H1 (cell line): ENCODE data around the gene SEMA3E. TPM values are rescaled to one million over a fixed set of nuclear protein-coding genes. Genes with fewer than 3 reads are reported as not detected.

Source experiments
- CTCF ChIA-PET: fragments of 300-600 bp; sonication (Branson Sonifier 250); formaldehyde crosslinking; loops from one replicate; lab custom pipeline; 2021; ENCODE audit not compliant: partially characterized antibody; lab: Charles Lee
- POLR2A ChIA-PET: fragments of 300-600 bp; sonication (Branson Sonifier 250); formaldehyde crosslinking; loops from one replicate; lab custom pipeline; 2021; ENCODE audit warnings: inconsistent platforms; ENCODE audit not compliant: partially characterized antibody; lab: Charles Lee
- DNase-seq, 2 experiments: peaks; one replicate each; pipeline versions ENCODE4 v3.0.0 to v3.0.0-alpha.2; 2010 to 2022; ENCODE audit warnings: low spot score in 2 of 2, low read depth in 1 of 2, mixed read lengths in 1 of 2
- FAIRE-seq: peaks from 2 replicates; lab custom pipeline; 2011; peaks lifted over from hg19 to GRCh38; lab: Jason Lieb, UNC
- H2AFZ ChIP-seq: 2 replicates; pipeline ENCODE4 v1.8.1; 2012; ENCODE audit warnings: low read length, inconsistent platforms
- H2AK5ac ChIP-seq: 2 replicates; pipeline ENCODE4 v1.6.1; 2013; ENCODE audit warnings: low read depth, low read length
- H2BK120ac ChIP-seq: replicated peaks from 2 replicates; pipeline ENCODE3; 2013; ENCODE audit warnings: low read depth, low read length, inconsistent platforms
- H2BK12ac ChIP-seq: 2 replicates; pipeline ENCODE4 v1.6.1; 2013; ENCODE audit warnings: low read depth, low read length
- H2BK15ac ChIP-seq: 2 replicates; pipeline ENCODE4 v1.6.1; 2013; ENCODE audit warnings: low read length
- H2BK20ac ChIP-seq: 2 replicates; pipeline ENCODE4 v1.6.1; 2013; ENCODE audit warnings: low read length
- H2BK5ac ChIP-seq: 2 replicates; pipeline ENCODE4 v1.6.1; 2013; ENCODE audit warnings: low read depth, low read length
- H3K14ac ChIP-seq: 2 replicates; pipeline ENCODE4 v1.6.1; 2013; ENCODE audit warnings: inconsistent platforms; ENCODE audit not compliant: insufficient read length
- H3K18ac ChIP-seq: 2 replicates; pipeline ENCODE4 v1.6.1; 2013; ENCODE audit warnings: low read length; ENCODE audit errors: extremely low read depth
- H3K23ac ChIP-seq: 2 replicates; pipeline ENCODE4 v1.6.1; 2013; ENCODE audit warnings: inconsistent platforms; ENCODE audit not compliant: insufficient read length
- H3K23me2 ChIP-seq: 2 replicates; pipeline ENCODE4 v1.6.1; 2013; ENCODE audit warnings: low read depth, low read length
- H3K27ac ChIP-seq: 2 replicates; pipeline ENCODE4 v1.6.1; 2011; ENCODE audit warnings: low read depth, low read length, inconsistent platforms
- H3K27me3 ChIP-seq, 4 experiments: replicated peaks in 1 of 4; 1 replicate in 1 of 4; 2 replicates in 3 of 4; pipeline versions ENCODE4 v1.6.1 to v1.8.1; 2011 to 2013; ENCODE audit warnings: low read length in 3 of 4, mild to moderate bottlenecking in 3 of 4, inconsistent platforms in 2 of 4, mixed read lengths in 2 of 4, moderate library complexity in 1 of 4; ENCODE audit not compliant: control insufficient read depth in 3 of 4, insufficient read depth in 3 of 4; ENCODE audit errors: extremely low read depth in 1 of 4
- H3K36me3 ChIP-seq, 4 experiments: 2 replicates each; pipeline versions ENCODE4 v1.6.1 to v1.8.1; 2011 to 2013; ENCODE audit warnings: mild to moderate bottlenecking in 4 of 4, low read length in 3 of 4, moderate library complexity in 2 of 4, control low read depth in 1 of 4, inconsistent platforms in 1 of 4; ENCODE audit not compliant: insufficient read depth in 4 of 4, control insufficient read depth in 2 of 4
- H3K4ac ChIP-seq: replicated peaks from 2 replicates; pipeline ENCODE3; 2013; ENCODE audit warnings: low read length, low read depth, mixed read lengths, inconsistent platforms; ENCODE audit not compliant: insufficient read length
- H3K4me1 ChIP-seq, 4 experiments: replicated peaks in 1 of 4; 1 replicate in 1 of 4; 2 replicates in 3 of 4; pipeline versions ENCODE4 v1.6.1 to v1.8.1; 2011 to 2013; ENCODE audit warnings: low read length in 3 of 4, inconsistent platforms in 2 of 4, mixed read lengths in 1 of 4; ENCODE audit not compliant: insufficient read depth in 4 of 4, control insufficient read depth in 3 of 4
- H3K4me2 ChIP-seq, 2 experiments: 2 replicates each; pipeline versions ENCODE4 v1.6.1 to v1.8.1; 2011 to 2013; ENCODE audit warnings: low read depth in 2 of 2, low read length in 2 of 2, control low read depth in 1 of 2, inconsistent platforms in 1 of 2, mild to moderate bottlenecking in 1 of 2; ENCODE audit not compliant: insufficient read depth in 1 of 2
- H3K4me3 ChIP-seq, 4 experiments: fragments of 200-600, 300-600 bp in 1 of 4; sonication (generic), shearing (Covaris generic), sonication (Bioruptor Twin) in 1 of 4; 2 replicates each; pipeline versions ENCODE4 v1.5.1 to v1.8.1; 2011 to 2016; ENCODE audit warnings: low read length in 4 of 4, low read depth in 3 of 4, control low read depth in 2 of 4, inconsistent platforms in 2 of 4, mild to moderate bottlenecking in 2 of 4, mixed read lengths in 1 of 4, moderate library complexity in 1 of 4; ENCODE audit not compliant: insufficient read depth in 2 of 4; ENCODE audit errors: extremely low read depth in 1 of 4
- H3K56ac ChIP-seq: replicated peaks from 2 replicates; pipeline ENCODE3; 2013; ENCODE audit warnings: low read depth, mild to moderate bottlenecking, mixed read lengths, low read length, inconsistent platforms; ENCODE audit not compliant: insufficient read length
- H3K79me1 ChIP-seq: 2 replicates; pipeline ENCODE4 v1.6.1; 2013; ENCODE audit warnings: low read depth, low read length, control low read depth
- H3K79me2 ChIP-seq, 2 experiments: 2 replicates each; pipeline versions ENCODE4 v1.6.1 to v1.8.1; 2012 to 2013; ENCODE audit warnings: low read length in 2 of 2, mild to moderate bottlenecking in 2 of 2, inconsistent platforms in 1 of 2; ENCODE audit not compliant: insufficient read depth in 2 of 2, control insufficient read depth in 1 of 2
- H3K9ac ChIP-seq, 4 experiments: replicated peaks in 1 of 4; 1 replicate in 1 of 4; 2 replicates in 3 of 4; pipeline versions ENCODE4 v1.6.1 to v1.8.1; 2011 to 2013; ENCODE audit warnings: low read depth in 3 of 4, low read length in 3 of 4, control low read depth in 2 of 4, mild to moderate bottlenecking in 2 of 4, moderate library complexity in 2 of 4, inconsistent platforms in 1 of 4; ENCODE audit errors: extremely low read depth in 1 of 4
- H3K9me3 ChIP-seq, 2 experiments: 2 replicates each; pipeline versions ENCODE4 v1.6.1 to v1.8.1; 2012 to 2013; ENCODE audit warnings: mild to moderate bottlenecking in 2 of 2, moderate library complexity in 2 of 2, control low read depth in 1 of 2, inconsistent platforms in 1 of 2, low read depth in 1 of 2, low read length in 1 of 2, mixed read lengths in 1 of 2; ENCODE audit not compliant: insufficient read depth in 2 of 2
- H4K20me1 ChIP-seq, 2 experiments: replicated peaks in 1 of 2; 2 replicates each; pipeline versions ENCODE3 to v1.8.1; 2011 to 2013; ENCODE audit warnings: inconsistent platforms in 2 of 2, low read length in 2 of 2, mild to moderate bottlenecking in 1 of 2; ENCODE audit not compliant: insufficient read depth in 2 of 2, control insufficient read depth in 1 of 2
- H4K5ac ChIP-seq: 2 replicates; pipeline ENCODE4 v1.6.1; 2013; ENCODE audit warnings: low read length, low read depth, mixed read lengths, inconsistent platforms; ENCODE audit not compliant: insufficient read length
- H4K8ac ChIP-seq: 2 replicates; pipeline ENCODE4 v1.8.0; 2013; ENCODE audit warnings: mild to moderate bottlenecking, moderate library complexity, low read length, inconsistent platforms; ENCODE audit not compliant: insufficient read depth; ENCODE audit errors: extremely low read depth
- H4K91ac ChIP-seq: replicated peaks from 2 replicates; pipeline ENCODE3; 2013; ENCODE audit warnings: low read length, mixed read lengths, inconsistent platforms; ENCODE audit not compliant: insufficient read length
- ATF2 ChIP-seq: IDR thresholded peaks from 2 replicates; pipeline ENCODE4 v1.6.1; 2012; ENCODE audit warnings: low read length, inconsistent platforms
- CBX8 ChIP-seq: fragments of 300-800, 300-1000 bp; sonication (generic); IDR thresholded peaks from 2 replicates; pipeline ENCODE4 v1.7.1; 2016; ENCODE audit warnings: low read depth, low read length, borderline replicate concordance
- CEBPB ChIP-seq: IDR thresholded peaks from 2 replicates; pipeline ENCODE4 v1.6.1; 2012; ENCODE audit warnings: low read depth, low read length
- CHD2 ChIP-seq: IDR thresholded peaks from 2 replicates; pipeline ENCODE4 v1.6.1; 2012; ENCODE audit warnings: low read length, improper control_type of control experiment
- EGR1 ChIP-seq: IDR thresholded peaks from 2 replicates; pipeline ENCODE4 v1.6.1; 2011; ENCODE audit warnings: low read depth, low read length, borderline replicate concordance
- KDM1A ChIP-seq: fragments of 200-600, 300-600 bp; sonication (generic); IDR thresholded peaks from 2 replicates; pipeline ENCODE4 v1.7.1; 2016; ENCODE audit warnings: mild to moderate bottlenecking, low read length, borderline replicate concordance
- MAFK ChIP-seq: IDR thresholded peaks from 2 replicates; pipeline ENCODE4 v1.6.1; 2012; ENCODE audit warnings: low read depth, mild to moderate bottlenecking, improper control_type of control experiment, low read length
- POLR2A ChIP-seq, 2 experiments: IDR thresholded peaks; 1 replicate in 1 of 2; 2 replicates in 1 of 2; pipeline ENCODE4 v1.6.1; 2011; ENCODE audit warnings: low read depth in 2 of 2, low read length in 2 of 2, mild to moderate bottlenecking in 2 of 2; ENCODE audit errors: control extremely low read depth in 1 of 2
- POLR2AphosphoS5 ChIP-seq: IDR thresholded peaks from 2 replicates; pipeline ENCODE4 v1.6.1; 2011; ENCODE audit warnings: low read depth, low read length
- RNF2 ChIP-seq: fragments of 200-900, 300-1000 bp; sonication (generic); IDR thresholded peaks from 2 replicates; pipeline ENCODE4 v1.7.1; 2016; ENCODE audit warnings: borderline replicate concordance, low read depth, mild to moderate bottlenecking, antibody characterized with exemption, low read length; ENCODE audit not compliant: poor library complexity, severe bottlenecking; ENCODE audit errors: missing control alignments
- SAP30 ChIP-seq: fragments of 300-600 bp; sonication (generic); IDR thresholded peaks from 2 replicates; pipeline ENCODE4 v1.7.1; 2012; ENCODE audit warnings: low read length, moderate library complexity, mild to moderate bottlenecking, inconsistent platforms; ENCODE audit not compliant: insufficient read depth, insufficient replicate concordance
- SIX5 ChIP-seq: IDR thresholded peaks from 2 replicates; pipeline ENCODE4 v1.6.1; 2011; ENCODE audit warnings: mild to moderate bottlenecking, low read depth, low read length
- WGBS, 2 experiments: shearing (Covaris generic) in 1 of 2; methylation state at CpG; one replicate each; pipeline versions ENCODE4 v1.1.6 to v1.1.7; 2013 to 2015; ENCODE audit warnings: low lambda C conversion rate in 2 of 2, mixed read lengths in 2 of 2, inconsistent platforms in 1 of 2, low coverage in 1 of 2, missing lambda C conversion rate in 1 of 2; ENCODE audit not compliant: insufficient replicate concordance in 2 of 2, insufficient coverage in 1 of 2, insufficient read length in 1 of 2; ENCODE audit errors: extremely low coverage in 1 of 2, missing lambda C conversion rate in 1 of 2; 5-methylcytosine and 5-hydroxymethylcytosine counted together
- polyA plus RNA-seq, 7 experiments: library from polyadenylated mRNA; depleted of rRNA in 3 of 7; stranded (reverse) in 5 of 7; unstranded in 2 of 7; fragments of >200 nt in 5 of 7; fragments of 200-250 nt in 2 of 7; gene quantifications; 1 replicate in 5 of 7; 2 replicates in 1 of 7; 4 replicates in 1 of 7; pipeline versions ENCODE4 v1.2.1 to v1.2.3, GENCODE V29; 2011 to 2013; ENCODE audit warnings: missing spikeins in 2 of 7, mixed read lengths in 2 of 7
- total RNA-seq: library from RNA; stranded (reverse); fragmentation: NEBNext Ultra II Directional; extraction: Animal tissue kit (Norgen Biotek cat#: 25700); gene quantifications from 2 replicates; pipeline ENCODE4 v1.2.1, GENCODE V29; 2021

The SEMA3E gene
- total and polyA plus RNA-seq, 2 of the 8 experiments (the other 6 are each of a cell fraction or from before 2014, with no cell fraction given) = 0.93 to 0.94 TPM

GRCh38 chr7:83466956-83467355, 182.0 kb downstream of the SEMA3E start:
- 64% methylated on average over 2 of the region's 2 CpGs; no CpG with 5 or more reads in 1 of the 2 experiments for WGBS, 2 experiments
- H3K36me3 ChIP-seq = peaks cover 0 to 31% (median 13%) of the 10 kb centered on the region in 4 experiments; a peak in 5 of 8 replicates
- no peak overlapping the region for H3K4ac ChIP-seq
- peaks cover 0 to 1% (median 0%) of the 10 kb centered on the region in 4 experiments; a peak in 1 of 7 replicates for H3K27me3 ChIP-seq
- peaks cover 0 to 13% of the 10 kb centered on the region in 2 experiments; a peak in 2 of 4 replicates for H3K79me2 ChIP-seq
- H3K27ac ChIP-seq = no peak overlapping the region
- CTCF ChIA-PET = interaction anchor here (0.8 to 1.6 kb wide), 4 partner anchors 35 to 57 kb away, joined by 3 to 5 read pairs (median 3); no protein-coding TSS in a partner anchor
- no peak overlapping the region for H3K23ac ChIP-seq
- no peak overlapping the region for H2BK120ac ChIP-seq
- POLR2A ChIA-PET = interaction anchor here (0.9 to 5.8 kb wide), 17 partner anchors 9 to 207 kb away, joined by 3 to 135 read pairs (median 6); no protein-coding TSS in a partner anchor
- H4K91ac ChIP-seq = no peak overlapping the region
- DNase-seq (no peak), FAIRE-seq (no peak)
- H4K5ac ChIP-seq = no peak overlapping the region
- no peak overlapping the region for H4K8ac ChIP-seq
- no peak overlapping the region for H3K4me2 ChIP-seq
- H4K20me1 ChIP-seq = peaks cover 1 to 3% of the 10 kb centered on the region in 2 experiments
- H2AK5ac ChIP-seq = no peak overlapping the region
- H3K79me1 ChIP-seq = no peaks in the 10 kb centered on the region
- no peak overlapping the region for H2BK15ac ChIP-seq
- H3K14ac ChIP-seq = no peak overlapping the region
- H3K4me1 ChIP-seq = peaks cover 0 to 11% (median 3%) of the 10 kb centered on the region in 4 experiments; a peak in 3 of 7 replicates
- no peak overlapping the region for H3K56ac ChIP-seq
- H3K18ac ChIP-seq = no peak overlapping the region
- no peak overlapping the region for H2AFZ ChIP-seq
- H3K9me3 ChIP-seq = no peaks in the 10 kb centered on the region
- H2BK5ac ChIP-seq = no peak overlapping the region
- H2BK20ac ChIP-seq = no peak overlapping the region
- H3K23me2 ChIP-seq = no peaks in the 10 kb centered on the region
- no peak overlapping the region for H3K9ac ChIP-seq
- no peak overlapping the region for H3K4me3 ChIP-seq
- H2BK12ac ChIP-seq = no peak overlapping the region
- TF ChIP-seq CBX8 = no peak
- no peak for TF ChIP-seq SIX5
- no peak for TF ChIP-seq MAFK
- no peak for TF ChIP-seq EGR1
- TF ChIP-seq ATF2 = no peak; the same call in 1 of the 2 replicates
- TF ChIP-seq POLR2AphosphoS5 = peak; percentile 88
- TF ChIP-seq KDM1A = peak; percentile 69; the same call in 1 of the 2 replicates
- TF ChIP-seq CEBPB = 0 out of 2 replicates have a peak, but pooled peaks have one; percentile 14
- TF ChIP-seq CHD2 = no peak
- no peak for TF ChIP-seq POLR2A (IDR thresholded peaks at IDR 0.05; ENCODE audit: control extremely low read depth in 1 of 2, low read depth in 2 of 2, low read length in 2 of 2)
- no peak for TF ChIP-seq SAP30
- TF ChIP-seq RNF2 = no peak
